GM20000 (cell line): ENCODE results near the gene GPATCH8.

ENCODE experiments used
- DNase-seq: peaks from one replicate; pipeline ENCODE4 v3.0.0; 2012; ENCODE audit warnings: low spot score
- TF ChIP-seq, protein P1 (sequence below): IDR thresholded peaks from 2 replicates; pipeline ENCODE4 v1.5.1; 2012; ENCODE audit warnings: mild to moderate bottlenecking, control low read depth; ENCODE audit errors: extremely low read depth, missing control alignments

GPATCH8 gene

DNA sequence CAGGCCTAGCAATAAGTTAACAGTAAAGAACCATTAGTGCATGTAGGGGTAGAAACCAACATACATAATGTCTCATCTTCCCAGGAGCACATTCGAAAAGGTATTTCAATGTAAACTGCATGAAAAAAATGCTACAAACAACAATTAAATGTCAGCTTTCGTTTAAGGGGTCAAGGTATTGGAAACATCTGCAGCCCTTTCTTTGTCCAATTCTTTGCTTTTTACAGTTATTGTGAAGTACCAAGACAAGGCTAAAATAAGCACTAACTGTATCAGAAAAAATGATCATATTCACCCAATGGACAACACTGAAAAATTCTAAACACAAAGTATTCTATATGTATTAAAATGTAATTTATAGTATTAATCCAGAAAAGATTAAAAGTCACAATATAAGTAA, 37.9 kb downstream of the GPATCH8 start:
- TF ChIP-seq, protein P1, sequence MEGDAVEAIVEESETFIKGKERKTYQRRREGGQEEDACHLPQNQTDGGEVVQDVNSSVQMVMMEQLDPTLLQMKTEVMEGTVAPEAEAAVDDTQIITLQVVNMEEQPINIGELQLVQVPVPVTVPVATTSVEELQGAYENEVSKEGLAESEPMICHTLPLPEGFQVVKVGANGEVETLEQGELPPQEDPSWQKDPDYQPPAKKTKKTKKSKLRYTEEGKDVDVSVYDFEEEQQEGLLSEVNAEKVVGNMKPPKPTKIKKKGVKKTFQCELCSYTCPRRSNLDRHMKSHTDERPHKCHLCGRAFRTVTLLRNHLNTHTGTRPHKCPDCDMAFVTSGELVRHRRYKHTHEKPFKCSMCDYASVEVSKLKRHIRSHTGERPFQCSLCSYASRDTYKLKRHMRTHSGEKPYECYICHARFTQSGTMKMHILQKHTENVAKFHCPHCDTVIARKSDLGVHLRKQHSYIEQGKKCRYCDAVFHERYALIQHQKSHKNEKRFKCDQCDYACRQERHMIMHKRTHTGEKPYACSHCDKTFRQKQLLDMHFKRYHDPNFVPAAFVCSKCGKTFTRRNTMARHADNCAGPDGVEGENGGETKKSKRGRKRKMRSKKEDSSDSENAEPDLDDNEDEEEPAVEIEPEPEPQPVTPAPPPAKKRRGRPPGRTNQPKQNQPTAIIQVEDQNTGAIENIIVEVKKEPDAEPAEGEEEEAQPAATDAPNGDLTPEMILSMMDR: no peak
- DNase-seq: no peak

GRCh38 chr17:44464037-44464436, 39.2 kb downstream of the GPATCH8 start:
- TF ChIP-seq, protein P1: no peak
- DNase-seq: no peak

DNA sequence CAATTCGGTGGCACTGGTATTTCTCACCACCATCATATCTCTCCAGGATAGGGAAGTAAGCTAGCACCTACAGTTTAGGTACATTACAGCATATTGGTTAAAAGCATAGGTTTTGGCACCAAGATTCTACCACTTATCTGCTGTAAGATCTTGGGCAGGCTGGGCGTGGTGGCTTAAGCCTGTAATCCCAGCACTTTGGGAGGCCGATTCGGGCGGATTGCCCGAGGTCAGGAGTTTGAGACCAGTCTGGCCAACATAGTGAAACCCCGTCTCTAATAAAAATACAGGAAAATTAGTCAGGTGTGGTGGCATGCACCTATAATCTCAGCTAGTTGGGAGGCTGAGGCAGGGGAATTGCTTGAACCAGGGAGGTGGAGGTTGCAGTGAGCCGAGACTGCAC, 51.4 kb downstream of the GPATCH8 start:
- DNase-seq: no peak

GRCh38 chr17:44451016-44451627, 52.1 kb downstream of the GPATCH8 start:
- TF ChIP-seq, protein P1: no peak
- no peak for DNase-seq

More for the DNA sequence above, 51.4 kb downstream of the GPATCH8 start:
- TF ChIP-seq, protein P1: no peak

DNA sequence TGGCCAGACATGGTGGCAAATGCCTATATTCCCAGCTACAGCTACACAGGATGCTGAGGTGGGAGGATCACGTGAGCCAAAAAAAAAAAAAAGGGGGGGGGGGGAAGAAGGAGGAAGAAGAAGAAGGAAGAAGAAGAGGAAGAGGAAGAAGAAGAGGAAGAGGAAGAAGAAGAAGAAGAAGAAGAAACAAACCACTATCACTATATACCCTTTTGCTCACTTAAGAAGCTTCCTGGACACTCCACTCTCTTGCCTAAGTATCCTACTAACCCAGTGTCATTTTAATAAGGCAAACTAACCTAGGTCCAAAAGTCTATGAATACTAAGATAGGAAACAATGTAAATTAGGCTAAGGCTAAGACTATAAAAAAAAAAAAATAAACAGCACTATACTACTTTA, 54.8 kb downstream of the GPATCH8 start:
- TF ChIP-seq, protein P1: no peak
- DNase-seq: no peak

GRCh38 chr17:44444735-44445105, 58.5 kb downstream of the GPATCH8 start:
- no peak for DNase-seq
- TF ChIP-seq, protein P1: no peak

- DNase-seq: no peak
- TF ChIP-seq, protein P1: no peak
These were observed 60.4 kb downstream of the GPATCH8 start for GRCh38 chr17:44442806-44443205.
